Kidney glomerular epithelial cell (primary cell): ENCODE results near the gene CUL5.
"Not testable (repeated sequence)": the region's sequence is repeated elsewhere in the genome, so short reads cannot be mapped to it uniquely, and the experiment has no call there.

ENCODE experiments used
- DNase-seq: peaks from one replicate; lab custom pipeline; 2025; lab: John Stamatoyannopoulos, UW

Gene CUL5

GRCh38 chr11:108115500-108116140 lies 106.9 kb downstream of the CUL5 start:
- peak; percentile 97 for DNase-seq

GRCh38 chr11:108117746-108118371 lies 109.2 kb downstream of the CUL5 start:
- peak; percentile 56 for DNase-seq

- not testable (repeated sequence) for DNase-seq
Observed at GRCh38 chr11:108120936-108121273, 112.2 kb downstream of the CUL5 start.

- DNase-seq = peak; percentile 82
Observed at GRCh38 chr11:108121274-108122155, 112.8 kb downstream of the CUL5 start, which contains the start of gene ACAT1. Gene ACAT1 (plus strand): TSS chr11:108121567. CDS start chr11:108121607, 40 bp downstream.

GRCh38 chr11:108122166-108122628 lies 113.5 kb downstream of the CUL5 start:
- DNase-seq = peak; percentile 55

GRCh38 chr11:108125096-108125495 lies 116.4 kb downstream of the CUL5 start:
- DNase-seq = no peak

- DNase-seq = no peak
Observed at GRCh38 chr11:108128772-108129171, 120.1 kb downstream of the CUL5 start.

- no peak for DNase-seq
Observed at GRCh38 chr11:108131993-108132392, 123.3 kb downstream of the CUL5 start.

GRCh38 chr11:108132993-108133538 lies 124.4 kb downstream of the CUL5 start:
- not testable (repeated sequence) for DNase-seq

- no peak for DNase-seq
Observed at GRCh38 chr11:108135845-108136544, 127.3 kb downstream of the CUL5 start.

- no peak for DNase-seq
Observed at GRCh38 chr11:108137212-108137611, 128.5 kb downstream of the CUL5 start.

GRCh38 chr11:108142304-108142703 lies 133.6 kb downstream of the CUL5 start:
- no peak for DNase-seq

GRCh38 chr11:108144615-108145014 lies 135.9 kb downstream of the CUL5 start:
- no peak for DNase-seq

- no peak for DNase-seq
Observed at GRCh38 chr11:108147150-108147549, 138.5 kb downstream of the CUL5 start.

GRCh38 chr11:108148556-108148955 lies 139.9 kb downstream of the CUL5 start:
- no peak for DNase-seq

GRCh38 chr11:108154591-108154990 lies 145.9 kb downstream of the CUL5 start:
- DNase-seq = no peak
